HCT116 (cell line): ENCODE data around the gene PIEZO2. TPM values are rescaled to one million over a fixed set of nuclear protein-coding genes. Genes with fewer than 3 reads are reported as not detected.

Experiments used
- ATAC-seq: fragments of 200-7000 bp; cut with Tn5 transposase; 2 replicates; pipeline ENCODE4 v1.9.1; 2020; ENCODE audit warnings: mild to moderate bottlenecking, moderate library complexity
- BruUV-seq: library from RNA; stranded (reverse); fragments of 400-500 nt; replicated peaks from 2 replicates; lab custom pipeline; 2021; lab: Mats Ljungman, UMichigan
- CTCF ChIA-PET: fragments of 300-600 bp; sonication (Branson Sonifier 250); formaldehyde crosslinking; loops from one replicate; lab custom pipeline; 2021; ENCODE audit warnings: antibody characterized with exemption; lab: Charles Lee
- POLR2A ChIA-PET: fragments of 300-600, 350-600 bp; sonication (Branson Sonifier 250); formaldehyde crosslinking; loops from one replicate; lab custom pipeline; 2021; ENCODE audit warnings: antibody characterized with exemption; lab: Charles Lee
- RAD21 ChIA-PET, 2 experiments: fragments of 300-600 bp; sonication (Branson Sonifier 250); formaldehyde crosslinking; loops; one replicate each; lab custom pipeline; 2023; ENCODE audit warnings: low total read pairs in 2 of 2; ENCODE audit not compliant: uncharacterized antibody in 2 of 2, unreplicated experiment in 2 of 2, low non-redundant PET in 1 of 2; lab: Charles Lee
- DNase-seq: peaks from one replicate; pipeline ENCODE4 v3.0.0-alpha.2; 2010; ENCODE audit warnings: low read depth, low spot score
- H2AFZ ChIP-seq: fragments of 200-600 bp; shearing (Covaris generic), sonication (generic); 2 replicates; pipeline ENCODE4 v1.6.1; 2017; ENCODE audit warnings: low read depth, mixed run types, mixed read lengths, antibody characterized with exemption, low read length; ENCODE audit not compliant: poor library complexity, severe bottlenecking
- H3K27ac ChIP-seq: 2 replicates; pipeline ENCODE4 v1.5.1; 2012; ENCODE audit warnings: low read depth, low read length
- H3K27me3 ChIP-seq: fragments of 200-600 bp; sonication (generic); 2 replicates; pipeline ENCODE4 v1.6.1; 2016; ENCODE audit warnings: mixed run types, low read length, mixed read lengths; ENCODE audit not compliant: insufficient read depth
- H3K36me3 ChIP-seq, 2 experiments: fragments of 200-500 bp in 1 of 2; fragments of 200-600 bp in 1 of 2; sonication (Bioruptor generic) in 1 of 2; sonication (generic) in 1 of 2; 2 replicates each; pipeline versions ENCODE4 v1.5.1 to v1.6.1; 2014 to 2016; ENCODE audit warnings: low read length in 2 of 2, inconsistent platforms in 1 of 2, mixed read lengths in 1 of 2, mixed run types in 1 of 2; ENCODE audit not compliant: insufficient read depth in 2 of 2, control insufficient read depth in 1 of 2
- H3K4me1 ChIP-seq, 2 experiments: fragments of 200-600 bp in 1 of 2; sonication (generic) in 1 of 2; 2 replicates each; pipeline versions ENCODE4 v1.5.1 to v1.6.1; 2012 to 2017; ENCODE audit warnings: low read length in 2 of 2, inconsistent platforms in 1 of 2, mild to moderate bottlenecking in 1 of 2, mixed read lengths in 1 of 2, mixed run types in 1 of 2, moderate library complexity in 1 of 2; ENCODE audit not compliant: insufficient read depth in 2 of 2, control insufficient read depth in 1 of 2
- H3K4me2 ChIP-seq: fragments of 200-600 bp; sonication (generic); 2 replicates; pipeline ENCODE4 v1.6.1; 2017; ENCODE audit warnings: mixed run types, low read length, mixed read lengths
- H3K4me3 ChIP-seq, 2 experiments: fragments of 200-600 bp in 1 of 2; sonication (generic) in 1 of 2; replicated peaks in 1 of 2; 2 replicates each; pipeline ENCODE4 v1.5.1; 2011 to 2016; ENCODE audit warnings: low read length in 2 of 2, control low read depth in 1 of 2, low read depth in 1 of 2, mild to moderate bottlenecking in 1 of 2, mixed read lengths in 1 of 2, mixed run types in 1 of 2
- H3K79me2 ChIP-seq: fragments of 200-600 bp; sonication (generic); 2 replicates; pipeline ENCODE4 v1.6.1; 2017; ENCODE audit warnings: mild to moderate bottlenecking, mixed run types, low read length, moderate library complexity, mixed read lengths; ENCODE audit not compliant: insufficient read depth
- H3K9ac ChIP-seq: fragments of 200-600 bp; sonication (generic); 2 replicates; pipeline ENCODE4 v1.6.1; 2016; ENCODE audit warnings: low read length, mixed read lengths
- H3K9me2 ChIP-seq: fragments of 200-600 bp; sonication (generic), shearing (Covaris generic); 2 replicates; pipeline ENCODE4 v1.6.1; 2017; ENCODE audit warnings: mixed run types, mild to moderate bottlenecking, moderate library complexity; ENCODE audit not compliant: insufficient read depth
- H3K9me3 ChIP-seq, 2 experiments: fragments of 200-500 bp in 1 of 2; fragments of 200-600 bp in 1 of 2; sonication (Bioruptor generic) in 1 of 2; sonication (generic) in 1 of 2; 2 replicates each; pipeline ENCODE4 v1.6.1; 2014 to 2017; ENCODE audit warnings: low read length in 2 of 2, mixed read lengths in 2 of 2, inconsistent platforms in 1 of 2, low read depth in 1 of 2, mild to moderate bottlenecking in 1 of 2, mixed run types in 1 of 2, moderate library complexity in 1 of 2; ENCODE audit not compliant: control insufficient read depth in 1 of 2, insufficient read depth in 1 of 2
- H4K20me1 ChIP-seq: fragments of 200-600 bp; sonication (generic), shearing (Covaris generic); 2 replicates; pipeline ENCODE4 v1.6.1; 2017; ENCODE audit warnings: mixed run types, mild to moderate bottlenecking, moderate library complexity; ENCODE audit not compliant: insufficient read depth
- ATF3 ChIP-seq: IDR thresholded peaks from 2 replicates; pipeline ENCODE4 v1.6.1; 2012
- CBX3 ChIP-seq: IDR thresholded peaks from 2 replicates; pipeline ENCODE4 v1.6.1; 2012; ENCODE audit warnings: low read depth
- CTCF ChIP-seq, 3 experiments: fragments of 200-600 bp in 1 of 3; sonication (generic) in 1 of 3; IDR thresholded peaks in 2 of 3; conservative IDR thresholded peaks in 1 of 3; 2 replicates each; pipeline ENCODE4 v1.5.1; 2012 to 2017; ENCODE audit warnings: low read depth in 2 of 3, low read length in 2 of 3, antibody characterized with exemption in 1 of 3, borderline replicate concordance in 1 of 3, control low read depth in 1 of 3, mild to moderate bottlenecking in 1 of 3, mixed read lengths in 1 of 3, mixed run types in 1 of 3, moderate library complexity in 1 of 3; ENCODE audit not compliant: insufficient read depth in 1 of 3
- EGR1 ChIP-seq: IDR thresholded peaks from 2 replicates; pipeline ENCODE4 v1.6.1; 2012; ENCODE audit warnings: low read depth
- EZH2 ChIP-seq: fragments of 200-600 bp; sonication (generic); IDR thresholded peaks from 2 replicates; pipeline ENCODE4 v1.6.1; 2017; ENCODE audit warnings: antibody characterized with exemption, mixed run types
- EZH2phosphoT487 ChIP-seq: fragments of 200-600 bp; IDR thresholded peaks from 2 replicates; pipeline ENCODE4 v1.6.1; 2018; ENCODE audit warnings: antibody characterized with exemption, borderline replicate concordance
- FOSL1 ChIP-seq: IDR thresholded peaks from 2 replicates; pipeline ENCODE4 v1.6.1; 2012; ENCODE audit warnings: low read depth
- JUND ChIP-seq: IDR thresholded peaks from 2 replicates; pipeline ENCODE4 v1.6.1; 2012
- MAX ChIP-seq: IDR thresholded peaks from 2 replicates; pipeline ENCODE4 v1.6.1; 2012
- POLR2AphosphoS5 ChIP-seq: IDR thresholded peaks from 2 replicates; pipeline ENCODE4 v1.6.1; 2011; ENCODE audit warnings: mild to moderate bottlenecking, low read depth, low read length, moderate library complexity
- RAD21 ChIP-seq: IDR thresholded peaks from 2 replicates; pipeline ENCODE4 v1.6.1; 2012; ENCODE audit warnings: low read depth, mild to moderate bottlenecking
- SP1 ChIP-seq: IDR thresholded peaks from 2 replicates; pipeline ENCODE4 v1.6.1; 2012; ENCODE audit warnings: low read depth
- SRF ChIP-seq: IDR thresholded peaks from 2 replicates; pipeline ENCODE4 v1.6.1; 2012; ENCODE audit warnings: low read depth
- TCF7L2 ChIP-seq: IDR thresholded peaks from 2 replicates; pipeline ENCODE4 v1.7.0; 2011; ENCODE audit warnings: borderline replicate concordance, inconsistent platforms; ENCODE audit not compliant: insufficient read depth, insufficient read length; ENCODE audit errors: extremely low read depth
- ZBTB33 ChIP-seq: IDR thresholded peaks from 2 replicates; pipeline ENCODE4 v1.6.1; 2011; ENCODE audit warnings: mild to moderate bottlenecking, low read length, moderate library complexity; ENCODE audit not compliant: insufficient replicate concordance; ENCODE audit errors: extremely low read depth
- ZFX ChIP-seq: fragments of 450-650 bp; IDR thresholded peaks from 2 replicates; pipeline ENCODE4 v1.6.1; 2017
- ZNF274 ChIP-seq: fragments of 200-500 bp; sonication (Bioruptor generic); IDR thresholded peaks from 2 replicates; pipeline ENCODE4 v1.6.1; 2014; ENCODE audit warnings: mild to moderate bottlenecking, low read depth, low read length, inconsistent platforms
- intact Hi-C: fragments of 100-400 bp; cut with micrococcal nuclease; formaldehyde crosslinking; loops from 2 replicates; pipeline ENCODE4 v1.10.0; 2022
- total RNA-seq: library from RNA; stranded (reverse); gene quantifications from one replicate; pipeline ENCODE4 v1.2.1, GENCODE V29; 2021; ENCODE audit not compliant: unreplicated experiment

Gene PIEZO2
- total RNA-seq, 1 experiment from 2014 or later = 0.34 TPM

GRCh38 chr18:11108947-11109346, 40.4 kb downstream of the PIEZO2 start:
- ChIA-PET RAD21 (no interaction called here), POLR2A (no interaction called here), CTCF (no interaction called here)
- no TSS peak for BruUV-seq
- Histone ChIP-seq H3K9ac (no peak overlapping the region), H3K27ac (no peak overlapping the region), H2AFZ (no peak overlapping the region), H3K4me2 (no peak overlapping the region), H3K27me3 (no peaks in the 10 kb centered on the region), H3K79me2 (no peaks in the 10 kb centered on the region), H3K9me3 (no peaks in the 10 kb centered on the region), H3K4me3 (no peak overlapping the region), H3K4me1 (no peaks in the 10 kb centered on the region), H3K9me2 (no peaks in the 10 kb centered on the region), H3K36me3 (no peaks in the 10 kb centered on the region), H4K20me1 (no peaks in the 10 kb centered on the region)
- intact Hi-C loops = no loop called here
- no peak for TF ChIP-seq SRF
- no peak for TF ChIP-seq ZNF274
- no peak for TF ChIP-seq FOSL1
- no peak for TF ChIP-seq EGR1
- no peak for TF ChIP-seq RAD21
- TF ChIP-seq JUND = no peak
- TF ChIP-seq ATF3 = no peak
- no peak for TF ChIP-seq CBX3
- DNase-seq = no peak
- no peak for ATAC-seq

GRCh38 chr18:11106894-11107293, 42.5 kb downstream of the PIEZO2 start:
- ChIA-PET RAD21 (no interaction called here), POLR2A (no interaction called here), CTCF (no interaction called here)
- H3K9me2 ChIP-seq = no peaks in the 10 kb centered on the region
- H2AFZ ChIP-seq = no peak overlapping the region
- no peak overlapping the region for H3K9ac ChIP-seq
- no peak overlapping the region for H3K27ac ChIP-seq
- no TSS peak for BruUV-seq
- no peak for TF ChIP-seq EZH2
- TF ChIP-seq ATF3 = no peak
- TF ChIP-seq MAX = no peak
- TF ChIP-seq SP1 = no peak
- no peak for TF ChIP-seq EGR1
- no peak for TF ChIP-seq CTCF (IDR thresholded peaks at IDR 0.05 in 2 of 3, conservative IDR thresholded peaks at IDR 0.05 in 1 of 3; ENCODE audit: borderline replicate concordance in 1 of 3, insufficient read depth in 1 of 3, low read depth in 2 of 3, low read length in 2 of 3)
- no peak for TF ChIP-seq ZFX
- no peak for TF ChIP-seq POLR2AphosphoS5
- no peak for TF ChIP-seq ZBTB33
- TF ChIP-seq ZNF274 = no peak
- TF ChIP-seq TCF7L2 = no peak
- TF ChIP-seq EZH2phosphoT487 = no peak
- intact Hi-C loops = no loop called here
- H3K4me3 ChIP-seq = no peak overlapping the region
- no peaks in the 10 kb centered on the region for H3K9me3 ChIP-seq
- DNase-seq = no peak
- no peak for ATAC-seq
- H3K79me2 ChIP-seq = no peaks in the 10 kb centered on the region
- no peaks in the 10 kb centered on the region for H3K36me3 ChIP-seq
- no peak overlapping the region for H3K4me2 ChIP-seq
- H3K4me1 ChIP-seq = no peaks in the 10 kb centered on the region
- H3K27me3 ChIP-seq = no peaks in the 10 kb centered on the region
- H4K20me1 ChIP-seq = no peaks in the 10 kb centered on the region
